ENCODE data around the gene EEIG1.

Gene EEIG1

GRCh38 chr9:127989094-127989493 is 8.3 kb upstream of the EEIG1 start:
- TF ChIP-seq CTCF (IDR thresholded peaks at IDR 0.05; ENCODE audit: insufficient read depth, low read depth, low read length, missing control alignments): no peak
- H3K4me3 ChIP-seq (ENCODE audit: low read length): no peak overlapping the region
- no peak for DNase-seq (ENCODE audit: low read depth)

GRCh38 chr9:127987103-127987614 is 6.4 kb upstream of the EEIG1 start:
- no peak overlapping the region for H3K4me3 ChIP-seq (ENCODE audit: low read length)
- TF ChIP-seq CTCF (IDR thresholded peaks at IDR 0.05; ENCODE audit: insufficient read depth, low read depth, low read length, missing control alignments): no peak
- DNase-seq (ENCODE audit: low read depth): peak; percentile 66

DNA sequence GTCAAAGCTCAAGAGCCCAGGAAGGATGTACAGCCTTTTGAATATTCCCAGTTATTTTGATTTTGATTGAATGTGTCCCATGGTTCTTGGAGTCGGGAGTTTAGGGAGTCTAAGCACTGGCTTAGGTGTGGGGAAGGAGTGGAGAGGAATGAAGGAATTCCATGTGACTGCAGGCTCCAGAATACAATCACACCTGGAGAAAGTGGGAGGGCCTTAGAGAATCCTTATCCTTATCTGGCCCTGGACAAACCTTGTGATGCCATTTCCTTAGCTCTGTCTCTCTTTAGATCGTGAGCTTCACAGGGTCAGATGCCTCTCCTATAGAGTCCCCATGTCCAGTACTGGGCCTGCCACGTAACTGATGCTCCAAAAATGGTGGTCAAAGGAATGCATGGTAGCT is 4.2 kb upstream of the EEIG1 start:
- H3K4me3 ChIP-seq (ENCODE audit: low read length): no peak overlapping the region
- DNase-seq (ENCODE audit: low read depth): no peak
- no peak for TF ChIP-seq CTCF (IDR thresholded peaks at IDR 0.05; ENCODE audit: insufficient read depth, low read depth, low read length, missing control alignments)

DNA sequence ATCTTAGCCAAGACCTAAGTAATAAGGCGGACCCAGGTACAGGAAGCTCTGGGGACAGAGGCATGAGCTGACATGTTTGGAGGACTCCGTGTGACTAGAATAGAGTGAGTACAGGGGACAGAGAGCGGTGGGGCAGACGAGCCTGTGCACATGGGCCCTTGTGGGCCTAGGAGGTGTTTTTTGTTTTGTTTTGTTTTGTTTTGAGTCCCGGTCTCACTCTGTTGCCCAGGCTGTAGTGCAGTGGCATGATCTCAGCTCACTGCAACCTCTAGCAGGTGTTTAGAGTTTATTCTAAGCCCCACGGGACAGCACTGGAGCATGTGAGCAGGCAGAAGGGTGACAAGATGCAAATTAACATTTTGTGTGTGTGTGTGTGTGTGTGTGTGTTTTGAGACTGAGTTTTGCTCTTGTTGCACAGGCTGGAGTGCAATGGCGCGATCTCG is 3.1 kb upstream of the EEIG1 start:
- DNase-seq (ENCODE audit: low read depth): no peak
- TF ChIP-seq CTCF (IDR thresholded peaks at IDR 0.05; ENCODE audit: insufficient read depth, low read depth, low read length, missing control alignments): no peak
- no peak overlapping the region for H3K4me3 ChIP-seq (ENCODE audit: low read length)

DNA sequence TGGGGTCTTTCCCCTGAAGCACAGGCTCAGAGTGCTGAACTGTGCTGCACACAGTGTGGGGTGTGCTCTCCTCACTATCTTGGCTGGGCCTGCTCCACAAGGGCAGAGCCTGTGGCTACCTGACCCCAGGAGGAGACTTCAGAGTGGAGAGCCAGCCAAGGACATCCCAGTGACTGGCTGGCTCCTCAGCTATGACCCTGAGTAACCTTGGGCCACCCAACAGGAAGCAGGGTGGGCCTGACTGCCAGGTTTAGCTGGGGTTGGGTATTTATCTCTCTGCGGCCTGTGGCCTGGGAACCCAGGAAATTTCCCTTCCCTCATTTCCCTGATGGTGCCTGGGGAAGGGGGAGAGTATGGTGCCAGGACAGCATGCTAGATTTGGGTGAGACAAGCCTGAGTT is 2.1 kb upstream of the EEIG1 start:
- DNase-seq (ENCODE audit: low read depth): no peak
- no peak overlapping the region for H3K4me3 ChIP-seq (ENCODE audit: low read length)
- TF ChIP-seq CTCF (IDR thresholded peaks at IDR 0.05; ENCODE audit: insufficient read depth, low read depth, low read length, missing control alignments): no peak

DNA sequence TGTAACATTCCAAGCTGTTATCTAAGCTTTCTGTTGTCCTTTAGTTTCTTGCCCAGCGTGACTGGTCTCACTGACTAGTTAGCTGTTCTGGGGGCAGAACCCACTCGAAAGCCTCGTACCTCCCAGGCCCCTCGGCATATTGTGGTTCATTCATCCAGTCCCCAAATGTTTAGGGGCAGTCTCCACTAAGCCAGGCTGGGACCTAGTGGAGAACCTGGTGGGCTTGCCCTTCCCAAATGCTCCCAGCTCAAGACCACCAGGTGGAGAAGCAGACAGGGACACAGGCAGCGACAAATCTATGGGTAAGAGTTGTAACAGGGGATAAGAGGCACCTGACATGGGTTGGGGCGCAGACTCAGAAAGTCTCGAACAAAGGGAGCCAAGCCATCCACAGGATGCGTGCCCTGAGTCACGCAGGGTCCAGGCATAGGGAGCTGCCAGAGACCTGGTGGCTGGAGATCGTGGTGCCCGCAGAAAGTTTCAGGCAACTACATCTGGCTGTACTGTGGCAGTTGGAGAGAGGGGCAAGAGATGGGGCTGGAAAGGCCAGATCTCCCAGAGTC is 851 bp upstream of the EEIG1 start:
- peak overlapping the region; percentile 53 for H3K4me3 ChIP-seq (ENCODE audit: low read length)
- DNase-seq (ENCODE audit: low read depth): no peak
- no peak for TF ChIP-seq CTCF (IDR thresholded peaks at IDR 0.05; ENCODE audit: insufficient read depth, low read depth, low read length, missing control alignments)

DNA sequence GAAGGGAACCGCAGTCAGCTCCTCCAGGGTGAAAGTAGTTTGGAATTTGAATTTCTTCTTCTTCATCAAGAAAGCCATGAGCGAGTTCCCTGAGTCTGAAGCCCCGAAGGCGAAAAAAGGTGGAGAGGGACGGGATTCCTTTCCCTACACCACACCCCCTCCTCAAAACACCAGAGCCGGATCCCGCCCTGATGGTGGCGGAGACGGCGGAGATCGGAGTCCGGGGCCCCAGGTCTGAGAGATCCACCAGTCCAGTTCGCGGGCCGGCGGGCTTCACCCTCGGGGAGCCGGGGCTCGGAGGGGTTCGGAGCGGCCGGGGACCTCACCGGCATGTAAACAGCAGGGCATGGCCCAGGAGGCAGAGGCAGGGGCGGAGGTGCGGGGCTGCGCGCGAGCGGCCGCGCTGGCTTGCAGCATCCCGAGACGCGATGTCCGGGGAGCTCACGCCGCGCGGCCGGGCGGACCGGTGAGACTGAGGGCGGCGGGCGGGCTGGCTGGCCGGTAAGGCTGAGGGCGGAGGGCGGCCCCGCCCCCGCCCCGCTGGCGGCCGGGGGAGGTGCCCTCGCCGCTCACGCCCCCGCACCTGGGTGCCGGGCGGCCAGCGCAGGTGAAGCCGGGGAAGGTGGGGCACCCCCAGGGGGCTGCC is 606 bp downstream of the EEIG1 start:
- peak overlapping the region; percentile 88 for H3K4me3 ChIP-seq (ENCODE audit: low read length)
- TF ChIP-seq CTCF (IDR thresholded peaks at IDR 0.05; ENCODE audit: insufficient read depth, low read depth, low read length, missing control alignments): no peak
- peak; percentile 54 for DNase-seq (ENCODE audit: low read depth)

Data from epithelial cell of esophagus (primary cell).